SH-SY5Y (cell line): ENCODE measurements around the gene INHBC.

ENCODE experiments used
- GATA2 ChIP-seq: IDR thresholded peaks from 2 replicates; pipeline ENCODE4 v1.6.1; 2011; ENCODE audit warnings: mild to moderate bottlenecking, low read depth, low read length
- GATA3 ChIP-seq: IDR thresholded peaks from 2 replicates; pipeline ENCODE4 v1.6.1; 2011; ENCODE audit warnings: low read depth, mild to moderate bottlenecking, low read length, moderate library complexity

INHBC gene

DNA sequence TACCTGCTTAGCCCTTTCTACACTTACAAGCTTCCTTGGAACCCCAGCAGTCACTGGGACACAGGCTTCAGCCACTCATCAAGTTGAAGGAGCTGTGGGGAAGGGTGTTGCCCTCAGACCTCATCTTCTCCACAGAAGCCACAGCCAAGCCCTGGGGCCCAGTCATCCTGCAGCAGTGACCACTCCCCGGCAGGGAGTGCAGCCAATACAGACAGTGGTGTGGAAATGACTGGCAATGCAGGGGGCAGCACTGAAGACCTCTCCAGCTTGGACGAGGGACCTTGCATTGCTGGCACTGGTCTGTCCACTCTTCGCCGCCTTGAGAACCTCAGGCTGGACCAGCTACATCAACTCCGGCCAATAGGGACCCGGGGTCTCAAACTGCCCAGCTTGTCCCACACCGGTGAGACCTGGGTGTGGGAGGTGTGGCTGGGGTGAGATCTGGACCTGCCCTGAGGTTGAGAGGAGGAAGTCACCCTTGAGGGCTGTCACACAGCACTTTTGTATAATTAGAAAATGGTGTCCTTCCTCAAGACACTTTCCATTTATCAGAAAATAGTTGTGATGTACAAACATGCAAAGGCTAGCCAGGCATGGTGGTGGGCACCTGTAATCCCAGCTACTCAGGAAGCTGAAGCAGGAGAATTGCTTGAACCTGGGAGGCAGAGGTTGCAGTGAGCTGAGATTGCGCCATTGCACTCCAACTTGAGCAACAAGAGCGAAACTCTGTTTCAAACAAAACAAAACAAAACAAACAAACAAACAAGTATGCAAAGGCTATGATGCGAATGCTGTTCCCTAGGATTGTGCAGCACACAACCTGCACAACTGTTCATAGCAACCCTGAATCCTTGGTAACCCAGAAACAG, 34.9 kb downstream of the INHBC start:
- no peak for TF ChIP-seq GATA2
- TF ChIP-seq GATA3, result no peak

DNA sequence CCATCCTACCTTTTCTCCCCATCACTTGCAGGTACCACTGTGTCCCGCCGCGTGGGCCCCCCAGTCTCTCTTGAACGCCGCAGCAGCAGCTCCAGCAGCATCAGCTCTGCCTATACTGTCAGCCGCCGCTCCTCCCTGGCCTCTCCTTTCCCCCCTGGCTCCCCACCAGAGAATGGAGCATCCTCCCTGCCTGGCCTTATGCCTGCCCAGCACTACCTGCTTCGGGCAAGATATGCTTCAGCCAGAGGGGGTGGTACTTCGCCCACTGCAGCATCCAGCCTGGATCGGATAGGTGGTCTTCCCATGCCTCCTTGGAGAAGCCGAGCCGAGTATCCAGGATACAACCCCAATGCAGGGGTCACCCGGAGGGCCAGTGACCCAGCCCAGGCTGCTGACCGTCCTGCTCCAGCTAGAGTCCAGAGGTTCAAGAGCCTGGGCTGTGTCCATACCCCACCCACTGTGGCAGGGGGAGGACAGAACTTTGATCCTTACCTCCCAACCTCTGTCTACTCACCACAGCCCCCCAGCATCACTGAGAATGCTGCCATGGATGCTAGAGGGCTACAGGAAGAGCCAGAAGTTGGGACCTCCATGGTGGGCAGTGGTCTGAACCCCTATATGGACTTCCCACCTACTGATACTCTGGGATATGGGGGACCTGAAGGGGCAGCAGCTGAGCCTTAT, 35.8 kb downstream of the INHBC start:
- TF ChIP-seq GATA2, result no peak
- no peak for TF ChIP-seq GATA3

DNA sequence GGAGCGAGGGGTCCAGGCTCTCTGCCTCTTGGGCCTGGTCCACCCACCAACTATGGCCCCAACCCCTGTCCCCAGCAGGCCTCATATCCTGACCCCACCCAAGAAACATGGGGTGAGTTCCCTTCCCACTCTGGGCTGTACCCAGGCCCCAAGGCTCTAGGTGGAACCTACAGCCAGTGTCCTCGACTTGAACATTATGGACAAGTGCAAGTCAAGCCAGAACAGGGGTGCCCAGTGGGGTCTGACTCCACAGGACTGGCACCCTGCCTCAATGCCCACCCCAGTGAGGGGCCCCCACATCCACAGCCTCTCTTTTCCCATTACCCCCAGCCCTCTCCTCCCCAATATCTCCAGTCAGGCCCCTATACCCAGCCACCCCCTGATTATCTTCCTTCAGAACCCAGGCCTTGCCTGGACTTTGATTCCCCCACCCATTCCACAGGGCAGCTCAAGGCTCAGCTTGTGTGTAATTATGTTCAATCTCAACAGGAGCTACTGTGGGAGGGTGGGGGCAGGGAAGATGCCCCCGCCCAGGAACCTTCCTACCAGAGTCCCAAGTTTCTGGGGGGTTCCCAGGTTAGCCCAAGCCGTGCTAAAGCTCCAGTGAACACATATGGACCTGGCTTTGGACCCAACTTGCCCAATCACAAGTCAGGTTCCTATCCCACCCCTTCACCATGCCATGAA, 36.5 kb downstream of the INHBC start:
- TF ChIP-seq GATA3 (no peak), GATA2 (no peak)

DNA sequence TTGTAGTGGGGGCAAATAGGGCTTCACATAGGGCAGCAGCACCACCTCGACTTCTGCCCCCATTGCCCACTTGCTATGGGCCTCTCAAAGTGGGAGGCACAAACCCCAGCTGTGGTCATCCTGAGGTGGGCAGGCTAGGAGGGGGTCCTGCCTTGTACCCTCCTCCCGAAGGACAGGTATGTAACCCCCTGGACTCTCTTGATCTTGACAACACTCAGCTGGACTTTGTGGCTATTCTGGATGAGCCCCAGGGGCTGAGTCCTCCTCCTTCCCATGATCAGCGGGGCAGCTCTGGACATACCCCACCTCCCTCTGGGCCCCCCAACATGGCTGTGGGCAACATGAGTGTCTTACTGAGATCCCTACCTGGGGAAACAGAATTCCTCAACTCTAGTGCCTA, 37.1 kb downstream of the INHBC start:
- TF ChIP-seq GATA2 (no peak), GATA3 (no peak)

GRCh38 chr12:57472391-57472790, 37.8 kb downstream of the INHBC start:
- TF ChIP-seq GATA3 (no peak), GATA2 (no peak)

DNA sequence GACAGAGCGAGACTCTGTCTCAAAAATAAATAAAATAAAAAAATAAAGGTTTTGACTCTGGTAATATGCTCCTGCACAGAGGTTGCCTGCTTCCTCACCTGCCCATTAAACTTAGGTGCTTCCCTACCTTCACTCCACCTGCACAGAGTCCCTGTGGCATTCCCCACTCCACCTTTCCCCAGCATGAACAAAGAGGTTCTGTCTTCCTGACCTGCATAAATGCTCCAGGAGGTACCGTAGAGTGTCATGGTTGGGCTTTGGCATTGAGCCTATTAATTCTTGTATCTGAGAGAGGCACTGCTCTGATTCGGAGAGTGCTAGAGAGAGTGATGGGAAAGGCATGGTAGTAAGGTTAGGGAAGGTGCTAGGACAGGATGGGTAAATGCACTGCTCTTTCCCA, 38.8 kb downstream of the INHBC start:
- no peak for TF ChIP-seq GATA2
- no peak for TF ChIP-seq GATA3

GRCh38 chr12:57473886-57474285, 39.3 kb downstream of the INHBC start:
- TF ChIP-seq GATA2 (no peak), GATA3 (no peak)

GRCh38 chr12:57474430-57474829, 39.8 kb downstream of the INHBC start:
- TF ChIP-seq GATA2, result no peak
- no peak for TF ChIP-seq GATA3

DNA sequence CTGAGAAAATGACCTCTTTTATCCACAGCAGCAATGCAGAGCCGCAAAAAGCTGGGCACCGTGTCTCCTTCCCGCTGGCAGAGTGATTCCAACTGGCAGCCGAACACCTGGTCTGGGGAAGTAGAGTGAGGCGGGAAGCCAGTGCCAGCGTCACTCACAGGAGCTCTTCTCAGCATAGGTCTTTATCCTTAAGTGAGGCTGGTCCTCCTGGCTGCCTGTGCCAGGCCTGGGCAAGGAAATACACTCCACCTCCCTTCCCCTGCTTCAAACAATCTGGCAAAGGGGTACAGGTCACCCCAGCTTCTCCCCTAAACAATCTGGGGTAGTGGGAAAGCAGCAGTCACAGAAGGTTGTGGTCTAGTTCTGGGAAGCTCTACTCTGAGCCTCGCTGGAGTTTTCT, 40.3 kb downstream of the INHBC start:
- TF ChIP-seq GATA3 (no peak), GATA2 (no peak)

DNA sequence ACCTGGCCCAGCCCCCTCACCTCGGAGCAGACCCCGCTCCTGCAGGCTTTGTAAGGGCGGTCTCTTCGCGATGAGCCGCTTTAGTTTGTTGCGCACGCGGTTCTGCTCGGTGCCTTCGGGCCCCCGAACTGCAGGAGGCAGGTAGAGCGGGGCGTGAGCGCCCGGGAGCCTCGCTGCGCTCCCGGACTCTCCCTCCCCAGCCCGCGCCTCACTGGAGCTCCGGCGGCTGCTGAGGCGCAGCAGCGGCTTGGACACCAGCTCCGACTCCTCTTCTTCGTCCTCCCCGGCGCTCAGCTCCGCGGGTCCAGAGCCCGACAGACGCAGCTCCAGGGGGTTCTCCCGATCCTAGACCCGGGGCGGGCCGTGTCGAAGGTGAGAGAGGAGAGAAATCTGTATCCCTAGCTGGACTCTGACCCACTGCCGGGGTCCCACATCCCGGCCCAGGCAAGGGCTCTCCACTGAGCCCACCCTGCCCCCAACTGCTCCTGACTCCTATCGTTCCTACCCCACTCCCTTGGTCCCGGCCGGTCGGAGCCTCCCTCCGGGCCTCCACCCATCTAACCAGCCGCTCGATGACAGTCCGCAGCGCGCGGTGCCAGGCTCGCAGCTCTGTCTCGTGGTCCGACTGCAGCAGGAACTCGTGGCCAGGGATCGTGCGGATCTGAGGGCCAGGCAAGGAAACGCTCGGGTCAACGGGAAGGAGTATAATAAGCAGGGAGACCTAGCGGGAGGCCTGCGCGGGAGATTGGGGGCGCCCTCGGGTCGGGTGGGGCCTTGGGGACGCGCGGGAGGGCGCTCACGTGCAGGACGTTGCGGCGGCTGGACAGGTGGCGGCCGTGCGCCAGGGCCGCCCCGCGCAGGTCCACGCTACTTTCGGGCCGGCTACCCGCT, 40.9 kb downstream of the INHBC start:
- TF ChIP-seq GATA2, result no peak
- TF ChIP-seq GATA3, result no peak

DNA sequence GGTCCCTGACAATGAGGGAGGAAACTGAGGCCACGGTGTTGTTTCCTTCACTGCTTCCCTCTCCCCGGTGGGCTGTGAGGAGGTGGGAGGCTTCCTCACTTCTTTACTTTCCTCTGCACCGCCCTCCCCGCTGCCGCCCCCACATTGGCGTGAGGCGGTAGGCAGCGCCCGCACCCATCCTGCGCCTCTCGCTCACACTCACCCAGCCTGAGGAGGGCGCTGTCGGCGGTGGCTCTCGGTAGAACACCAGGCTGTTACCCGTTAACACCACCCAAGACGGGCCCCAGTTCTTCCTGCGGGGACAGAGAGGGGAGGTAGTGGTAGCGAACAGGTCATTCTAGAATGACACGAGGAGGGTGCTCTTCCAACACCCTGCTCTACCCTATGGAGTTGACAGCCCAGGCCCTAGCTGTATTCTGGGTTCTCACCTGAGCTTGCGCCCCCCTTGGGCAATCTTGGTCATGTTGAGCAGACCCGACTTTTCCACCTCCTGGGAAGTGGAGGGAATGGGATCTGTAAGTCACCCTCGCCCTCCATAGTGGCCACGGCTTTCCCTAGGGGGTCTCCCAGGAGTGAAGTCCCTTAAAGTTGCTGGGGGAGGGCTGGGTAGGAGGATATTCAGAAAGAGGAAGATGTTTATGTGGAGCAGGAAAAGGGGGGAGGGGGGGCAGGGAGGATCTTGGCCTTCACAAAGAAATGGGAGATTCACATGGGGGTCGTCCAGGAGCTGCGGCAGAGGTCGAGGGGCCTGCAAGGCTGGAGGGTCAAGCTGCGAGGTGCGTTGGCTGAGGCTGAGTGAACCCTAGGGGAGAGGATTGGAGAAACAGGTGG, 41.8 kb downstream of the INHBC start:
- TF ChIP-seq GATA2 (no peak), GATA3 (no peak)

- TF ChIP-seq GATA2 (no peak), GATA3 (no peak)
Measured at GRCh38 chr12:57476993-57477709, 42.6 kb downstream of the INHBC start.
